Karpas-422 (cell line): ENCODE data around the gene LPIN1. TPM values are rescaled to one million over a fixed set of nuclear protein-coding genes. Genes with fewer than 3 reads are reported as not detected.

ENCODE experiments used
- DNase-seq: peaks from one replicate; pipeline ENCODE4 v3.0.0-alpha.2; 2015
- H2AFZ ChIP-seq: fragments of 200-600 bp; sonication (generic); 2 replicates; pipeline ENCODE4 v1.6.1; 2014; ENCODE audit warnings: antibody characterized with exemption, low read length, mixed read lengths
- H3K27ac ChIP-seq: fragments of 200-600 bp; sonication (generic); 2 replicates; pipeline ENCODE4 v1.5.1; 2014; ENCODE audit warnings: mild to moderate bottlenecking, low read length, moderate library complexity
- H3K27me3 ChIP-seq: fragments of 200-600 bp; sonication (generic); 2 replicates; pipeline ENCODE4 v1.6.1; 2014; ENCODE audit warnings: low read length, mixed read lengths
- H3K36me3 ChIP-seq: fragments of 200-600 bp; sonication (generic); 2 replicates; pipeline ENCODE4 v1.6.1; 2014; ENCODE audit warnings: low read length, mixed read lengths; ENCODE audit not compliant: insufficient read depth
- H3K4me1 ChIP-seq: fragments of 200-600 bp; sonication (generic); 2 replicates; pipeline ENCODE4 v1.6.1; 2014; ENCODE audit warnings: mild to moderate bottlenecking, low read length, mixed read lengths
- H3K4me2 ChIP-seq: fragments of 200-600 bp; sonication (generic); 2 replicates; pipeline ENCODE4 v1.6.1; 2014; ENCODE audit warnings: low read length, low read depth, mild to moderate bottlenecking; ENCODE audit not compliant: poor library complexity, severe bottlenecking
- H3K4me3 ChIP-seq: fragments of 200-600 bp; sonication (generic); 2 replicates; pipeline ENCODE4 v1.5.1; 2014; ENCODE audit warnings: mild to moderate bottlenecking, antibody characterized with exemption, low read length, mixed read lengths
- H3K79me2 ChIP-seq: fragments of 200-600 bp; sonication (generic); 2 replicates; pipeline ENCODE4 v1.6.1; 2014; ENCODE audit warnings: mild to moderate bottlenecking, low read length, mixed read lengths
- H3K9ac ChIP-seq: fragments of 200-600 bp; sonication (generic); 2 replicates; pipeline ENCODE4 v1.6.0; 2014; ENCODE audit warnings: low read length
- H3K9me2 ChIP-seq: fragments of 200-600 bp; sonication (generic), shearing (Covaris generic); replicated peaks from 2 replicates; pipeline ENCODE4 v1.6.0; 2014; ENCODE audit warnings: mild to moderate bottlenecking, low read length, moderate library complexity; ENCODE audit not compliant: insufficient read depth
- H3K9me3 ChIP-seq: fragments of 300-700, 200-600 bp; sonication (generic); 2 replicates; pipeline ENCODE4 v1.6.1; 2014; ENCODE audit warnings: low read length, mixed read lengths
- H4K20me1 ChIP-seq: fragments of 200-600 bp; sonication (generic); 2 replicates; pipeline ENCODE4 v1.6.1; 2014; ENCODE audit warnings: mild to moderate bottlenecking, antibody characterized with exemption, low read length, low read depth; ENCODE audit not compliant: insufficient read depth
- total RNA-seq: library from RNA; depleted of rRNA; stranded (reverse); fragments of >200 nt; shearing (Covaris generic); gene quantifications from 2 replicates; pipeline ENCODE4 v1.2.3, GENCODE V29; 2014; ENCODE audit warnings: low replicate concordance

Gene LPIN1
- total RNA-seq, 1 experiment from 2014 or later: 4.9 TPM

- Histone ChIP-seq H3K4me2 (no peak overlapping the region), H3K9ac (no peak overlapping the region), H3K27me3 (no peaks in the 10 kb centered on the region), H3K27ac (no peak overlapping the region), H3K4me3 (no peak overlapping the region), H3K9me3 (no peaks in the 10 kb centered on the region), H3K9me2 (no peaks in the 10 kb centered on the region), H3K36me3 (no peaks in the 10 kb centered on the region), H3K79me2 (no peaks in the 10 kb centered on the region), H2AFZ (no peak overlapping the region), H3K4me1 (0 out of 2 replicates have a peak, but pooled peaks cover 3% of the 10 kb centered on the region), H4K20me1 (no peaks in the 10 kb centered on the region; the same call in 1 of the 2 replicates)
- DNase-seq: no peak
Observed at GRCh38 chr2:11781602-11782001, 35.2 kb downstream of the LPIN1 start.

DNA sequence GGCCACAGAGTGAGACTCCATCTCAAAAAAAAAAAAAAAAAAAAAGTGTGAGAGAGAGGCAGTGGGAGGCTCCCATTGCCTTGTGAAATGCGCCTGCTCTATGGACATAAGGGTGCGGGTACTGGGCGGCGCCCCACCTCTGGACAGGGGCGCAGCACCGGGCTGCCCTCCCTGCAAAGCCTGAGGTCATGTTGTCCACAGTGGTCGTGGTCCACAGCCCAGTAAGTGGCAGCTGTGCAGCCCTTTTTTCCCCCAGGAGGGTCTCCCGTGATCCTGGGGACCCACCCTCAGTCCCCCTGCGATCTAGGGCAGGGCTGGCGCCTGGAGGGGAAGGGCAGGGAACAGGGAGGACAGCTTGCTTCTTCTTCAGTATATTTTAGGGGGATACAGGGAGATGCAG is 37.8 kb downstream of the LPIN1 start:
- Histone ChIP-seq H3K9me2 (no peaks in the 10 kb centered on the region), H3K4me3 (no peak overlapping the region), H3K27ac (no peak overlapping the region), H3K79me2 (no peaks in the 10 kb centered on the region), H3K4me1 (no peaks in the 10 kb centered on the region), H2AFZ (no peak overlapping the region), H3K4me2 (no peak overlapping the region), H3K9me3 (no peaks in the 10 kb centered on the region), H3K36me3 (no peaks in the 10 kb centered on the region), H3K9ac (no peak overlapping the region), H4K20me1 (no peaks in the 10 kb centered on the region), H3K27me3 (no peaks in the 10 kb centered on the region)
- no peak for DNase-seq

- no peaks in the 10 kb centered on the region for H3K36me3 ChIP-seq
- H2AFZ ChIP-seq: no peak overlapping the region
- no peaks in the 10 kb centered on the region for H3K4me1 ChIP-seq
- H3K4me2 ChIP-seq: no peak overlapping the region
- H4K20me1 ChIP-seq: no peaks in the 10 kb centered on the region
- H3K9me2 ChIP-seq: no peaks in the 10 kb centered on the region
- H3K79me2 ChIP-seq: no peaks in the 10 kb centered on the region
- no peak overlapping the region for H3K27ac ChIP-seq
- no peaks in the 10 kb centered on the region for H3K27me3 ChIP-seq
- no peak overlapping the region for H3K4me3 ChIP-seq
- H3K9me3 ChIP-seq: no peaks in the 10 kb centered on the region
- no peak overlapping the region for H3K9ac ChIP-seq
- DNase-seq: peak; percentile 51
Observed at GRCh38 chr2:11784747-11785610, 38.5 kb downstream of the LPIN1 start.

DNA sequence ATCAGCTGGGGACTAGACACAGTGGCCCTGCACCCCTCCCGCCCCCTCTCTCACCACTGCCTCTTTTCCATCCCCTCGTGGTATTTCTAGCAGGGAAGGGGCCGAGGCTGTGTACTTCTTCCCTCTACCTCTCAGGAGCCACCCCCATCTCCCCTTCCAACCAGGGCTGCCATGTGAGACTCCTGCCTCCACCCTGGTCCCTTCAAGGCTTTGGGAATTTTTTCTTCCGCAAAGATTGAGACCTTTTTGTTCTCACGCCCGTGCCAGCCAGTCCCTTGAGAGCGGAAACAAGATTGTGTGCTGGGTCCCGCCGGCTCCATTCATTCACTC is 39.1 kb downstream of the LPIN1 start:
- no peaks in the 10 kb centered on the region for H3K9me2 ChIP-seq
- no peak overlapping the region for H2AFZ ChIP-seq

GRCh38 chr2:11786191-11786590 is 39.8 kb downstream of the LPIN1 start:
- Histone ChIP-seq H3K79me2 (no peaks in the 10 kb centered on the region), H3K4me2 (no peak overlapping the region), H3K4me3 (no peak overlapping the region), H3K9me2 (no peaks in the 10 kb centered on the region), H3K27me3 (no peaks in the 10 kb centered on the region), H3K9me3 (no peaks in the 10 kb centered on the region), H3K4me1 (no peaks in the 10 kb centered on the region), H3K27ac (no peak overlapping the region), H3K36me3 (no peaks in the 10 kb centered on the region), H3K9ac (no peak overlapping the region), H2AFZ (no peak overlapping the region), H4K20me1 (no peaks in the 10 kb centered on the region)
- no peak for DNase-seq

More for the DNA sequence above, 39.1 kb downstream of the LPIN1 start:
- Histone ChIP-seq H3K4me1 (no peaks in the 10 kb centered on the region), H3K27ac (no peak overlapping the region), H4K20me1 (no peaks in the 10 kb centered on the region), H3K9ac (no peak overlapping the region), H3K9me3 (no peaks in the 10 kb centered on the region), H3K4me3 (no peak overlapping the region), H3K79me2 (no peaks in the 10 kb centered on the region), H3K36me3 (no peaks in the 10 kb centered on the region), H3K27me3 (no peaks in the 10 kb centered on the region), H3K4me2 (no peak overlapping the region)
- no peak for DNase-seq

- no peaks in the 10 kb centered on the region for H3K4me1 ChIP-seq
- H3K9ac ChIP-seq: no peak overlapping the region
- no peaks in the 10 kb centered on the region for H3K36me3 ChIP-seq
- no peak overlapping the region for H2AFZ ChIP-seq
- H3K27me3 ChIP-seq: no peaks in the 10 kb centered on the region
- H4K20me1 ChIP-seq: no peaks in the 10 kb centered on the region
- no peak for DNase-seq
- H3K9me3 ChIP-seq: no peaks in the 10 kb centered on the region
- no peaks in the 10 kb centered on the region for H3K79me2 ChIP-seq
- H3K9me2 ChIP-seq: no peaks in the 10 kb centered on the region
- H3K4me3 ChIP-seq: no peak overlapping the region
- H3K27ac ChIP-seq: no peak overlapping the region
- H3K4me2 ChIP-seq: no peak overlapping the region
Observed at GRCh38 chr2:11786592-11786991, 40.2 kb downstream of the LPIN1 start.

- H3K4me3 ChIP-seq: no peak overlapping the region
- no peak overlapping the region for H2AFZ ChIP-seq
- no peaks in the 10 kb centered on the region for H3K79me2 ChIP-seq
- no peak overlapping the region for H3K4me2 ChIP-seq
- no peaks in the 10 kb centered on the region for H3K27me3 ChIP-seq
- no peaks in the 10 kb centered on the region for H3K36me3 ChIP-seq
- no peak for DNase-seq
- H3K27ac ChIP-seq: no peak overlapping the region
- no peaks in the 10 kb centered on the region for H3K4me1 ChIP-seq
- no peaks in the 10 kb centered on the region for H4K20me1 ChIP-seq
- no peaks in the 10 kb centered on the region for H3K9me2 ChIP-seq
- H3K9ac ChIP-seq: no peak overlapping the region
- no peaks in the 10 kb centered on the region for H3K9me3 ChIP-seq
Observed at GRCh38 chr2:11787991-11788390, 41.6 kb downstream of the LPIN1 start.

- Histone ChIP-seq H3K27ac (no peak overlapping the region), H3K4me2 (no peak overlapping the region), H3K27me3 (no peaks in the 10 kb centered on the region), H3K9me3 (no peaks in the 10 kb centered on the region), H3K9ac (no peak overlapping the region), H3K4me1 (no peaks in the 10 kb centered on the region), H3K36me3 (no peaks in the 10 kb centered on the region), H3K4me3 (no peak overlapping the region), H3K79me2 (no peaks in the 10 kb centered on the region), H2AFZ (no peak overlapping the region), H3K9me2 (no peaks in the 10 kb centered on the region), H4K20me1 (no peaks in the 10 kb centered on the region)
- no peak for DNase-seq
Observed at GRCh38 chr2:11788461-11789124, 42.2 kb downstream of the LPIN1 start.
